Activated naive CD4-positive, alpha-beta T cell treated with anti-CD3 and anti-CD28 coated beads, Interleukin-2, amount 10 ng/mL, durations not matched to agents 7 days and 5 days (primary cell): ENCODE measurements around the gene CARS1.

Experiments
- CTCF ChIA-PET: fragments of 350-600 bp; sonication (Branson Sonifier 250); formaldehyde crosslinking; loops from one replicate; lab custom pipeline; 2021; ENCODE audit warnings: antibody characterized with exemption; lab: Charles Lee
- DNase-seq: peaks from one replicate; pipeline ENCODE4 v3.0.0-alpha.2; 2020
- H3K27ac Mint-ChIP-seq: one replicate; pipeline ENCODE4 v1.8.0; 2021; ENCODE audit warnings: mild to moderate bottlenecking, moderate library complexity, mixed read lengths
- H3K27me3 Mint-ChIP-seq: one replicate; pipeline ENCODE4 v1.8.0; 2021; ENCODE audit warnings: mild to moderate bottlenecking, mixed read lengths
- H3K36me3 Mint-ChIP-seq: one replicate; pipeline ENCODE4 v1.8.0; 2021; ENCODE audit warnings: mixed read lengths
- H3K4me1 Mint-ChIP-seq: one replicate; pipeline ENCODE4 v1.8.0; 2021; ENCODE audit warnings: mixed read lengths
- H3K4me3 Mint-ChIP-seq: one replicate; pipeline ENCODE4 v1.8.0; 2021; ENCODE audit warnings: mild to moderate bottlenecking, moderate library complexity, mixed read lengths
- H3K9me3 Mint-ChIP-seq: one replicate; pipeline ENCODE4 v1.8.0; 2021; ENCODE audit warnings: mixed read lengths

CARS1 gene

GRCh38 chr11:2963112-2963754 is 94.0 kb downstream of the CARS1 start:
- DNase-seq, result no peak
- CTCF ChIA-PET, result interaction anchor here (0.8 to 1.3 kb wide), 3 partner anchors 10 to 57 kb away, joined by 3 read pairs; no protein-coding TSS in a partner anchor
- peak overlapping the region; percentile 74 for H3K27ac Mint-ChIP-seq

DNA sequence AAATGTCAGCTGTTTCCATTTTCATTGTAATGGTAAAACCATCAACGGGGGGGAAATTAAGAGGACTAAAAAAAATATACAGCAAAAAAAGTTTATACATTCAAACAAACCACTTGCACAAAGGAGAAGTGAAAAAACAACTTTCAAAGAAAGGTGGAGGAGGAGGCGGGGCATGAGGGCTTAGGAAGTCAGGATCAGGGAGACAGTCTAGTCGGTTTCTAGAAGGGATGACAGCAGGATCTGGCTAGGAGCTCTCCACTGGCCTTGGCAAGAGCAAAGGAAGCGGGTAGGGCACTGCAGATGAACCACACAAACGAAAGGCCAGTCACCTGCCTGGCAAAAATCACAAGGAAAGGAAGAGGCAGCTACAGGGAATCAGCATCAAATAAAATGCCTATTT is 96.1 kb downstream of the CARS1 start:
- DNase-seq, result no peak
- peaks cover 84% of the 10 kb centered on the region for H3K36me3 Mint-ChIP-seq
- H3K4me3 Mint-ChIP-seq, result no peak overlapping the region
- H3K9me3 Mint-ChIP-seq, result no peaks in the 10 kb centered on the region
- CTCF ChIA-PET, result interaction anchor here (0.5 to 1.3 kb wide), 3 partner anchors 69 to 380 kb away, joined by 3 read pairs; no protein-coding TSS in a partner anchor
- H3K27me3 Mint-ChIP-seq, result no peaks in the 10 kb centered on the region
- peak overlapping the region; percentile 58 for H3K27ac Mint-ChIP-seq
- peaks cover 19% of the 10 kb centered on the region for H3K4me1 Mint-ChIP-seq

More at GRCh38 chr11:2963112-2963754, 94.0 kb downstream of the CARS1 start:
- Mint-ChIP-seq H3K4me3 (no peak overlapping the region), H3K27me3 (no peaks in the 10 kb centered on the region), H3K36me3 (peaks cover 87% of the 10 kb centered on the region), H3K9me3 (no peaks in the 10 kb centered on the region), H3K4me1 (peaks cover 19% of the 10 kb centered on the region)

GRCh38 chr11:2960139-2960538 is 97.1 kb downstream of the CARS1 start:
- H3K36me3 Mint-ChIP-seq, result peaks cover 86% of the 10 kb centered on the region
- H3K27ac Mint-ChIP-seq, result no peak overlapping the region
- no peaks in the 10 kb centered on the region for H3K9me3 Mint-ChIP-seq
- no peak overlapping the region for H3K4me3 Mint-ChIP-seq
- CTCF ChIA-PET, result interaction anchor here (1.2 kb wide), 1 partner anchor 427 kb away, joined by 3 read pairs; no protein-coding TSS in a partner anchor
- H3K27me3 Mint-ChIP-seq, result no peaks in the 10 kb centered on the region
- peaks cover 19% of the 10 kb centered on the region for H3K4me1 Mint-ChIP-seq
- no peak for DNase-seq

DNA sequence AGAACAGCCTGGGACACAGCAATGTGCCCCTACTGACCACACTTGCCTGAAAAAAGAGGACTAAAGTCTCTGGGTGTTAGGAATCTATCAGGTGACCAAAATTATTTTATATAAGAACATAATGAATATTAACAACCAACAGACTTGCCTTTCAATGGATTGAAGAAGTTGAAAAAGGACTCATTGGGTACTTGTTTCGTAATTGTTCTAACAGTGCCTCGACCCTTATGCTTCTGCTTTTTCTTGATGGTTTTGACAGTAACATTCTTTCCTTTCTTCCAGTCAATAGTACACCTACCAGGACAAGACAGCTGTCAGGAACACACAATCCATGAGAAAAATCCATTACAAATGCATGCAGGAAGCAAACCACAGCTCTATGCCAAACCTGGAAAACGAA is 99.0 kb downstream of the CARS1 start:
- H3K27me3 Mint-ChIP-seq, result no peaks in the 10 kb centered on the region
- H3K4me3 Mint-ChIP-seq, result no peak overlapping the region
- no peak for DNase-seq
- H3K9me3 Mint-ChIP-seq, result no peaks in the 10 kb centered on the region
- H3K4me1 Mint-ChIP-seq, result peaks cover 19% of the 10 kb centered on the region
- CTCF ChIA-PET, result no interaction called here
- no peak overlapping the region for H3K27ac Mint-ChIP-seq
- H3K36me3 Mint-ChIP-seq, result peaks cover 85% of the 10 kb centered on the region

DNA sequence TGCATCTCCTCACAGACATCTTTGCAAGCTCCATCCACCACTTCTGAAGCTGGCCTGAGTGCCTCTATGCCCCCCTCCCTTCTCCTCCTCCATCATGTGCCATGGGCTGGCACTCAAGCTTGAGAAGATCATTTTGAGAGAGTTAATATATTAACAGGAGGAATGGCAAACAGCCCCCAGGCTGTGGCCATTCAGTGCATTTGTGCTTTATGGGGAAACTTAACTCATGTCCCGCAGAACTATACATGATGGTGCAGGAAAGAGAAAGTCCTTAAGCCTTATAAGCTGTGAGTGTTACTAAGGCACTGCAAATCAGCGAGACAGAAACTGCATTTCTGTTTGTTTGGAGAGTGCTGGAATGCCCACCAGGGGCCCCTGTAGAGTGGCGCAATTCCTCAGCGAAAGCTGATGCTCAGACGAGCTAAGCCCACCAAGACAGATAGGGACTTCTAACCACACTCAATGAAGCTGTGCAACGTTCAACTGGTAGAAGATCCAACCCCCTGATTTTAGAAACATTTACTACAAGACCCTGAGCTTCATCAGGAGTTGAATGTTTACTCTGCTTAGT is 101.2 kb downstream of the CARS1 start:
- Mint-ChIP-seq H3K4me1 (peaks cover 31% of the 10 kb centered on the region), H3K4me3 (no peak overlapping the region), H3K36me3 (peaks cover 85% of the 10 kb centered on the region), H3K27me3 (no peaks in the 10 kb centered on the region), H3K27ac (peak overlapping the region; percentile 28), H3K9me3 (no peaks in the 10 kb centered on the region)
- no peak for DNase-seq
- CTCF ChIA-PET, result interaction anchor here (1.1 to 1.6 kb wide), 3 partner anchors 12 to 65 kb away, joined by 3 to 6 read pairs (median 4); no protein-coding TSS in a partner anchor

DNA sequence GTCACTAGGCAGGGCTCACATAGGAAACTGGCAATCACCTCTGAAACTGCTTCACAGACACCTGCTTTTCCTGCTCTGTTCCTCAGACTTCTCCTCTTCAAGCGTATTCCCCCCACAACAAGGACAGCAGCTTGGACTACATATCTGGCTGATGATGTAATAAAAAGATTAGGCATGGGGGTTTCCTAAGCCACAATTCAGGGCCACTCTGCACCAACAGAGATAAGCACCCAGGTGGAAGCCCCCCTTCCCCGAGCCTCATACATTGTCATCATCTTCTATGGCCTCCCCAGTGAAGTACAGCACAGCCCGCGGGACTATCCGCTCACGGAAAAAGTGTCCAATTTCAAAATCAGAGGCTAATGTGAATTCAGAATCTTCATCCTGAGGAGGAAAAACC is 103.0 kb downstream of the CARS1 start:
- Mint-ChIP-seq H3K27me3 (no peaks in the 10 kb centered on the region), H3K4me1 (peaks cover 38% of the 10 kb centered on the region), H3K36me3 (peaks cover 84% of the 10 kb centered on the region), H3K27ac (no peak overlapping the region), H3K9me3 (no peaks in the 10 kb centered on the region), H3K4me3 (no peak overlapping the region)
- no peak for DNase-seq
- CTCF ChIA-PET, result interaction anchor here (1.1 to 2.4 kb wide), 3 partner anchors 20 to 24 kb away, joined by 3 to 15 read pairs (median 8); partner anchors contain the start of gene PHLDA2

DNA sequence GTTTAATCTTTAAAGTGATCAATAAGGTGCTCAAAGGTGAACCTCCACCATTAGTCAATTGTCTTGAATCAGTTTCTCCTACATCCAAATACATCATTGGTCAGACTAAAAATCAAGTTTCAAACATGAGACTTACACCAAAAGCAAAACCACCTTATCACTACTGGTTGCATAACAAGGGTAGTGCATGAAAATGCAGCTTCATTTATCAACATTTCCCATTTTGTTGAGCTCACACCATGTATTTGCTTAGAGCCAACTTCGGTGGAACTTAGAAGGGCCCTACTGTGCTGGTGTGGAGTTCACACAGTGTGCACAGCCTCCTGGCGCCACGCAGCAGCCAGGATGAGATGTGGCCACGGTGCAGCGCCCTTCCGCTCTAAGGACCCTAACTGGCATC is 104.9 kb downstream of the CARS1 start:
- no peaks in the 10 kb centered on the region for H3K27me3 Mint-ChIP-seq
- DNase-seq, result no peak
- CTCF ChIA-PET, result interaction anchor here (1.3 to 2.4 kb wide), 4 partner anchors 22 to 68 kb away, joined by 3 to 15 read pairs (median 6); partner anchors contain the start of gene PHLDA2
- H3K27ac Mint-ChIP-seq, result peak overlapping the region; percentile 20
- peaks cover 54% of the 10 kb centered on the region for H3K4me1 Mint-ChIP-seq
- no peaks in the 10 kb centered on the region for H3K9me3 Mint-ChIP-seq
- H3K4me3 Mint-ChIP-seq, result no peak overlapping the region
- H3K36me3 Mint-ChIP-seq, result peaks cover 89% of the 10 kb centered on the region

- peak overlapping the region; percentile 56 for H3K27ac Mint-ChIP-seq
- H3K36me3 Mint-ChIP-seq, result peaks cover 90% of the 10 kb centered on the region
- no peak overlapping the region for H3K4me3 Mint-ChIP-seq
- CTCF ChIA-PET, result interaction anchor here (1.4 to 2.4 kb wide), 2 partner anchors 21 to 140 kb away, joined by 5 to 15 read pairs; partner anchors contain the start of gene PHLDA2
- H3K9me3 Mint-ChIP-seq, result no peaks in the 10 kb centered on the region
- peaks cover 63% of the 10 kb centered on the region for H3K4me1 Mint-ChIP-seq
- H3K27me3 Mint-ChIP-seq, result no peaks in the 10 kb centered on the region
- DNase-seq, result no peak
Observed at GRCh38 chr11:2951231-2952110, 105.8 kb downstream of the CARS1 start.
